GM19455 (cell line): Measurements from ENCODE around the gene MEIKIN.
"Not testable (repeated sequence)": the region's sequence is repeated elsewhere in the genome, so short reads cannot be mapped to it uniquely, and the experiment has no call there.

Source experiments
- ATAC-seq: cut with Tn5 transposase; IDR thresholded peaks from one replicate; pipeline ENCODE4 v1.9.1; 2021; ENCODE audit not compliant: unreplicated experiment

MEIKIN gene

DNA sequence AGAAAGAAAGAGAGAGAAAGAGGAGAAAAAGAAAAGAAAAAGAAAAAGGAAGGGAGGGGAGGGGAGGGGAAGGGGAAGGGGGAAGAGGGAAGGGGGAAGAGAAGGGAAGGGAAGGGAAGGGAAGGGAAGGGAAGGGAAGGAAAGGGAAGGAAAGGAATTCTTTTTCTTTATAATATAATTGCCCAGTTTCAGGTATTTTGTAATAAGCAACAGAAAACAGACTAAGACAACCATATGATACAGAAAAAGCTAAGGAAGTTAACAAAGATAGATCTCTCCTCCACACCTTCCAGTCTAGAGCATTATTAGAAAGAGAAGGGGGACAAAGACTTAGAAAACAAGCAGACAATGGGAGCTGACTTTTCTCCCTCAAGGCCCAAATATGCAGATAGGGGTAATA is 31.0 kb downstream of the MEIKIN start:
- no peak for ATAC-seq

DNA sequence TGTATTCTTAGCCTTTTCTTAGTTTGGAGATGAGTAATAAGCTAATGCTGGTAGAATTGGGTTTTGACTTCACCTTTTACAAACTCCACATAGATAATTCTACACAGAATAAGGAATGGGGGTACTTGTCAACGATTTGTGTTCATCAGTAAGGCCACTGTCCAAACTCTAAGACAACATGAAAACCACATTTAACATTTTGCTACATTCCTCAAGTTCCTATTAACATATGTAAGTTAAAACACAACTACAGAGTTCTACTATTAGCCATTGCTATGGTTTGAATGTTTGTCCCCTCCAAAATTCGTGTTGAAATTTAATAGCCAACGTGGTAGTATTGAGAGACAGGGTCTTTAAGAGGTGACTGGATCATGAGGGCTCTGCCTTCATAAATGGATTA is 31.9 kb downstream of the MEIKIN start:
- ATAC-seq = no peak

DNA sequence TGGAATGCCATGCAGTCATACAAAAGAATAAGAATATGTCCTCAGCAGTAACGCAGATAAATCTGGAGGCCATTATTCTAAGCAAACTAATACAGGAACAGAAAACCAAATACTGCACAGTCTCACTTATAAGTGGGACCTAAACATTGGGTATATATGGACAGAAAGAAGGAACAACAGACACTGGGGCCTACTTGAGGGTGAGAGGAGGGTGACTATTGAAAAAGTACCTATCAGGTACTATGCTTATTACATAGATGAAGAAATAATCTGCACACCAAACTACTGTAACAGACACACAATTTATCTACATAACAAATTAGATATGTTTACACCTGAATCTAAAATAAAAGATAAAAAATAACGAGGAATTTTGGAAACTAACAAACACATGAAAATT is 38.8 kb downstream of the MEIKIN start:
- ATAC-seq = no peak

DNA sequence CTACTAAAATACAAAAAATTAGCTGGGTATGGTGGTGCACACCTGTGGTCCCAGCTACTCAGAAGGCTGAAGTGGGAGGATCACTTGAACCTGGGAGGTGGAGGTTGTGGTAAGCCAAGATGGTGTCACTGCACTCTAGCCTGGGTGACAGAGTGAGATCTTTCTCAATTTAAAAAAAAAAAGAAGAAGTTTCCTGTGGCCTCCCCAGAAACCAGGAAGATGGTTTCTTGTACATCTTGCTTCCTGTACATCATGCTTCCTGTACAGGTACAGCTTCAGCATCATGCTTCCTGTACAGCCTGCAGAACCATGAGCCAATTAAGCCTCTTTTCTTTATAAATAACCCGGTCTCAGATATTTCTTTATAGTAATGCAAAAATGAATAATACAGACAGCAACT is 43.2 kb downstream of the MEIKIN start:
- ATAC-seq = not testable (repeated sequence)

DNA sequence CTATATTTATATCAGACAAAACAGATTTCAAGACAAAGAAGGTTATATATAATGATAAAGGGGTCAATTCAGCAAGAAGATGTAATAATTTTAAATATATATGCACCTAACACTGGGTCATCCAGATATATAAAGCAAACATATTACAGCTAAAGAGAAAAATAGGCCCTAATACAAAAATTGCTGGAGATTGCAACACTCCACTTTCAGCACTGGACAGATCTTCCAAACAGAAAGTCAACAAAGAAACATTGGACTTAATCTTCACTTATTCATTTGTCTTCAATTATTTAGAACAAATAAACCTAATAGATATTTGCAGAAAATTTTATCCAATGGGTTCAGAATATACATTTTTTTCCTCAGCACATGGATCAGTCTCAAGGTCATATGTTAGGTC is 45.8 kb downstream of the MEIKIN start:
- no peak for ATAC-seq

DNA sequence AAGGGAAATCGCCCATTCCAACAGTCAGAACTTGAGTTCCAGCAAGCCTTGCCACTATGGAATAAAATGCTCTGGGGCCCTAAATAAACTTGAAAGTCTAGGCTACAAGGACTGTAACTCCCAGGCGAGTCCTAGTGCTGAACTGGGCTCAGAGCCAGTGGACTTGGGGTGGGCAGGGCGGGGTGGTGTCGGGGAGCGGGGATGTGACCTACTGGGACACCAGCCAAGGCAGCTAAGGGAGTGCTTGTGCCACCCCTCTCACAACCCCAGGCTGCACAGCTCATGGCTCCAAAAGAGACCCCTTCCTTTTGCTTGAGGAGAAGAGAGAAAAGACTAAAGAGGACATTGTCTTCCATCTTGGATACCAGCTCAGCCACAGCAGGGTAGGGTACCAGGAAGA is 61.5 kb downstream of the MEIKIN start:
- no peak for ATAC-seq

DNA sequence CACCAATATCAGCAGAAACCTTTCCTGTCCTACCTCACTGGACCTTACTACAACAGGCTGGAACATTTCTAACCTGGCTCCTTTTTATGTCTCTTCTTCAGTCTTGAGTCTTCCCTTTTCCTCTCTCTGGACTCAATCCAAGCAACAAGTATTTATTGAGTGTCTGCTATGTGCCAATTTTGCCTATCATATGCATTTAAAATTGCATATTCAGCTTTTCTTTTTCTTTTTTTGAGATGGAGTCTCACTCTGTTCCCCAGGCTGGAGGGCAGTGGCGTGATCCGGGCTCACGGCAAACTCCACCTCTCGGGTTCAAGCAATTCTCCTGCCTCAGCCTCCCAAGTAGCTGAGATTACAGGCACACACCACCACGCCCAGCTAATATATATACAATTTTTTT is 65.8 kb downstream of the MEIKIN start:
- no peak for ATAC-seq

DNA sequence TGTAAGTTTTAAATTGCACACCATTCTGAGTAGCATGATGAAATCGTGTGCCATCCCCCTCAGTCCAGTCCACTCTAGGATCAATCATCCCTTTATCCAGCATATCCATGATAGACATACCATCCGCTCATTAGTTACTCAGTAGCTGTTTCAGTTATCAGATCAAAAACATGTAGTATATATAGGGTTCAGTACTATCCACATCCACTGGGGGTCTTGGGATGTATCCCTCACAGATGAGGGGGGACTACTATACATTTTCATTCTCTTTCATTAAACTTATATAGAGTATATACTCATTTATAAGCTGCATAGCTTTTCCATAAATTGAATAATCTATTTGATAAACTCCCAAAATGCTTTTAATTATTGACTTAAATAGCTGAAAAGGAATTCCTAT is 67.6 kb downstream of the MEIKIN start:
- ATAC-seq = no peak

DNA sequence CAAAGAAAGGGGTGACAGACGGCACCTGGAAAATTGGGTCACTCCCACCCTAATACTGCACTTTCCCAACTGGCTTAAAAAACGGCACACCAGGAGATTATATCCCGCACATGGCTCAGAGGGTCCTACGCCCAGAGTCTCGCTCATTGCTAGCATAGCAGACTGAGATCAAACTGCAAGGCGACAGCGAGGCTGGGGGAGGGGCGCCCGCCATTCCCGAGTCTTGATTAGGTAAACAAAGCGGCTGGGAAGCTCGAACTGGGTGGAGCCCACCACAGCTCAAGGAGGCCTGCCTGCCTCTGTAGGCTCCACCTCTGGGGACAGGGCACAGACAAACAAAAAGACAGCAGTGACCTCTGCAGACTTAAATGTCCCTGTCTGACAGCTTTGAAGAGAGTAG is 74.2 kb downstream of the MEIKIN start:
- ATAC-seq = not testable (repeated sequence)

DNA sequence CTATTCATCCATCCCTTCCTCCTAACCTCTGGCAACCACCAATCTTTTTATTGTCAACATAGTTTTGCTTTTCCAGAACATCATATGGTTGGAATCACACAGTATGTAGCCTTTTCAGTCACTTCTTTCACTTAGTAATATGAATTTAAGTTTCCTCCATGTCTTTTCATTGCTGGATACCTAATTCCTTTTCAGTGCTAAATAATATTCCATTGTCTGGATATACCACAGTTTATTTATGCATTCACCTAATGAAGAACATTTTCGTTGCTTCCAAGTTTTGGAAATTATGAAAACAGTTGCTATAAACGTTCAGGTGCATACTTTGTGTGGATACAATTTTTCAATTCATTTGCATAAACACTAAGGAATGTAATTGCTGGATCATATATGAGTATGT is 77.9 kb downstream of the MEIKIN start:
- ATAC-seq = no peak

DNA sequence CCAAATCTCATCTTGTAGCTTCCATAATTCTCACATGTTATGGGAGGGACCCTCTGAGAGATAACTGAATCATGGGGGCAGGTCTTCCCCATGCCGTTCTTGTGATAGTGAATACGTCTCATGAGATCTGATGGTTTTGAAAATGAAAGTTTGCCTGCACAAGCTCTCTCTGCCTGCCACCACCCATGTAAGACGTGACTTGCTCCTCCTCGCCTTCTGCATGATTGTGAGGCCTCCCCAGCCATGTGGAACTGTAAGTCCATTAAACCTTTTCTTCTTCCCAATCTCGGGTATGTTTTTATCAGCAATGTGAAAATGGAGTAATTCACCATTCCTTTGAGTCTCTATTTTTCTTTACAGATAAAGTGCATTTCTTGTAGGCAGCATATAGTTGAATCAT is 81.8 kb downstream of the MEIKIN start:
- ATAC-seq = no peak

DNA sequence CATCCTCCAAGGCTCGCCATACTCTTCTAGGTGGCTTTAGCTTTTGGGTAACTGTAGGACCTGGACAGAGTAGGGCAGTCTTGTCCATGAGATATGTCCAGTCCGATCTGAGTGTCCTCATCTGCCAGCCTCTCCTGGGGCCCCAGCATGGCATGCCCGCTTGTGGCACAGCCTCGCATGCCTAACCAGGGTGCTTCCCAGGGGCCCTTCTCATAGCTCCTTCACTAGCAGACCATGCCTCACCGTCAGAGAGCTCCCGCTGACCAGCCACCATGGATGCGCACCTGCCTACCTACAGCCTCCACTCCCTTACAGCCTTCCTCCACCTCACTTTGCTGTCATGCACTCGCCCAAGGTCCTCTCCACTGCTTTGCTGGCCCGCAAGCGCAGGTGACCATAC is 88.1 kb downstream of the MEIKIN start:
- ATAC-seq = no peak

DNA sequence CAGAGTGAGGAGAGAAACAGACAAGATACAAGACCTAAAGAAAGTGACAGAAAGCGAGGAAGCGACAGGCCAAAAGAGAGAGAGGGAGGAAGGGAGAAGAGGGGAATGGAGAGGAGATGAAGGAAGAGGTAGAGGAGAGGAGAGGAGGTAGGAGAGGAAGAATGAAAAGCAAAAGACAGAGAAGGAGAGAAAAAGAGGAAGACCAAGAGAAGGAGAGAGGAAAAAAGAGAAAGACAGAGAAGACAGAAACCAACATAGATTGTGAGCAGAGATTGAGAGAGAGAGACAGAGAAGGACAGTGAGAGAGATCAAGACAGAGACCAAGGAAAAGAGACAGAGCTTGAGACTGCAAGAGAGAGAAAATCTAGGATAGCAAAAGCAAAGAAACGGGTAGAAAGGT is 90.0 kb downstream of the MEIKIN start:
- ATAC-seq = no peak

DNA sequence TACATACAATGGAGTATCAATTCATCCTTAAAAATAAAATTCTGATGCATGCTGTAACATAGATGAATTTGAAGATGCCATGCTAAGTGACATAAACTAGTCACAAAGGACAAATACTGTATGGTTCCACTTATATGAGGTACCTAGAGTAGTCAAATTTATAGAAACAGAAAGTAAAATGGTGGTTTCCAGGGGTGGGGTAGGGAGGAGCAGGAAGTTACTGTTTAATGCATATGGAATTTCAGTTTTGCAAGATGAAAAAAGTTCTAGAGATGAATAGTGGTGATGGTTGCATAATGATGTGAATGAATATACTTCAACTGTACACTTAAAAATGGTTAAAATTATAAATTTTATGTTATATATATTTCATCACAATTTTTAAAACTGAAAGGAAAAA is 91.3 kb downstream of the MEIKIN start:
- no peak for ATAC-seq

DNA sequence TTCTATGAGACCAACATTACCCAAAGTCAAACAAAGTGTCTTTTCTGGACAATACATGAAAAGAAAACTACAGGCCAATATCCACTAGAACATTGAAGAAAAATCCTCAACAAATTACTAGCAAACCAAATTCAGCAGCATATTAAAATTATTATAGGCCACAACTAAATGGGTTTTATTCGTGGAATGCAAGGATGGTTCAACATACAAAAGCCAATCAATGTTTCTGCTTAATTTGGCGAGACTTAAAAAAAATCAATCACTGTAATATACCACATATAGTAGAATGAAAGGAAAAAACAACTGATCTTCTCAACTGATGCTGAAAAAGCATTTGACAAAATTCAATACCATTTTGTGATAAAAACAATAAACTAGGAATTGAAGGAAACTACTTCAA is 96.8 kb downstream of the MEIKIN start:
- ATAC-seq = no peak

DNA sequence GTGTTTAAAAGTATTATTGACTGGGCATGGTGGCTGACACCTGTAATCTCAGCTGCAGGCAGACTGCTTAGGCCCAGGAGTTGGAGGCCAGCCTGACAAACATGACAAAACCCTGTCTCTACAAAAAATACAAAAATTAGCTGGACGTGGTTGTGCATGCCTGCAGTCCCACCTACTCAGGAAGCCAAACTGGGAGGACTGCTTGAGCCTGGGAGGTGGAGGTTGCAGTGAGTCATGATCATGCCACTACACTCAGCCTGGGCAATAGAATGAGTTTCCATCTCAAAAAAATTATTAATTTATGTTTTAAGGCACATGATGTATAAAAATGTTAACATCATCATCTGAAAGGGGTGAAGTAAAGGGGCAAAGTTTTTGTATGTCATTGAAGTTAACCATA is 98.9 kb downstream of the MEIKIN start:
- no peak for ATAC-seq

DNA sequence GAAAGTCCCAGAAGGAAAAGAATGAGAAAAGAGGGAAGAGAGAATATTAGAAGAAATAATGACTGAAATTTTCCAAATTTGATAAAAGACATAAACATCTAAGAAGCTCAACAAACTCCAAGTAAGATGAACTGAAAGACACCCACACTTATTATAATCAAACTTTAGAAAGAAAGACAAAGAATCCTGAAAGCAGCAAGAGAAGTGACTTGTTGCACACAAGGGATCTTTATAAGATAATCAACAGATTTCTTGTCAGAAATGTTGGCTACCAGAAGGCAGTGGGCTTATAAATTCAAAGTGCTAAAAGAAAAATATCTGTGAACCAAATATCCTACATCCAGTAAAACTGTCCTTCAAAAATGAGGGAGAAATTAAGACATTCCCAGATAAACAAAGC is 99.6 kb downstream of the MEIKIN start:
- no peak for ATAC-seq

DNA sequence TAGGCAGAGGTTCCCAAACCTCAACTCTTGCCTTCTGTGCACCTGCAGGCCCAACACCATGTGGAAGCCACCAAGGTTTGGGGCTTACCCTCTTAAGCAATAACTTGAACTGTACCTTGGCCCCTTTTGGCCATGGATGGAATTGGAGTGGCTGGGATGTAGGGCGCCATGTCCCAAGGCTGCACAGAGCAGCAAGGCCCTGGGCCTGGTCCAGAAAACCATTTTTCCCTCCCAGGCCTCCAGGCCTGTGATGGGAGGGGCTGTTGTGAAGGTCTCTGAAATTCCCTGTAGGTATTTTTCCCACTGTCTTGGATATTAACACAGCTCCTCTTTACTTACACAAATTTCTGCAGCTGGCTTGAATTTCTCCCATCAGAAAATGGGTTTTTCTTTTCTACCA is 102.5 kb downstream of the MEIKIN start:
- not testable (repeated sequence) for ATAC-seq

DNA sequence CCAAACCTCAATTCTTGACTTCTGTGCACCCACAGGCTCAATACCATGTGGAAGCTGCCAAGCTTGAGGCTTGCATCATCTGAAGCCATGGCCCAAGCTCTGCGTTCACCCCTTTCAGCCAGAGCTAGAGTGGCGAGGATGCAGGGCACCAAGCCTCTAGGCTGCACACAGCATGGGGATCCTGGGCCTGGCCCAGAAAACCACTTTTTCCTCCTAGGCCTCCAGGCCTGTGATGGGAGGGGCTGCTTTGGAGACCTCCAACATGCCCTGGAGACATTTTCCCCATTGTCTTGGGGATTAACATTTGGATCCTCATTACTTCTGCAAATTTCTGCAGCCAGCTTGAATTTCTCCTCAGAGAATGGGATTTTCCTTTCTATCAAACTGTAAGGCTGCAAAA is 112.8 kb downstream of the MEIKIN start:
- ATAC-seq = not testable (repeated sequence)

DNA sequence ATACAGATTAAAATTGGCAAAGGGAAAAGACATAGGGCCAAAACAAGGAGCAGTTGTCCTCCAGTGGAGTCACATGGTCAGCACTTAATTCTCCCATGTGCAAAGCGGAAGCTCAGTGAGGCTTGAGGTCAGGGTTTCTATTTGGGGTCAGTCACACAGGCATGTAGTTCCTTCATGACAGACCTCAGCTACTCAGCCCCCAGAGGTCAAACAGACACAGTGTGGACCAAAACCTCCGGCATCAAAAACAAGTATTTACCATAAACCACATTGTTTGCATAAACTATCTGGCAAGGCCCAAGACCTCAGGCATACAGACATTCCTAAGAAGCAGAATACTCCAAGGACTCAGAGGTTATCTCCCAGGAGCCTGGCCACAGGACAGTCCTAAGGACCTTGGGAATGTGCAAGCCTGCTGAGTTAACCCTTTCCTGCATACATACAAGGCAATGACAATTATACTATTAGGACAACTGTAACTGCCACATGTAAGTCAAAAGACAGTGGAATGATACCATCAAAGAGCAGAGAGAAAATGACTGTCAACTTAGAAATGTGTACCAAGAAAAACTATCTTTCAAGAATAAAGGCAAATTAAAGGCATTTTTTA is 120.0 kb downstream of the MEIKIN start:
- ATAC-seq = no peak

DNA sequence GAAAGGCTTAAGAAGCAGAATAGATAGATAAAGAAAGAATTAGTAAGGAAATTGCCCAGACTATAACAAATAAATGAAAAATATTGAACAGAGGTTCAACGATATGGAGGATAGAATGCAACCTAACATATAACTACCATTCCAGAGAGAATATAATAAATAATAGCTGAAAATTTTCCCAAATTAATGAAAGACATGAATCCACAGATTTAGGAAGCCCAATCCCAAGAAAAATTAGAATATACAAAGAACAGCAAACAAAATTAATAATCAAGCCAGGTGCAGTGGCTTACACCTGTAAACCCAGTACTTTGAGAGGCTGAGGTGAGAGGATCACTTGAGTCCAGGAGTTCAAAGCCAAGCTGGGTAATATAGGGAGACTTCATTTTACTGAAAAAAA is 120.8 kb downstream of the MEIKIN start:
- ATAC-seq = no peak

DNA sequence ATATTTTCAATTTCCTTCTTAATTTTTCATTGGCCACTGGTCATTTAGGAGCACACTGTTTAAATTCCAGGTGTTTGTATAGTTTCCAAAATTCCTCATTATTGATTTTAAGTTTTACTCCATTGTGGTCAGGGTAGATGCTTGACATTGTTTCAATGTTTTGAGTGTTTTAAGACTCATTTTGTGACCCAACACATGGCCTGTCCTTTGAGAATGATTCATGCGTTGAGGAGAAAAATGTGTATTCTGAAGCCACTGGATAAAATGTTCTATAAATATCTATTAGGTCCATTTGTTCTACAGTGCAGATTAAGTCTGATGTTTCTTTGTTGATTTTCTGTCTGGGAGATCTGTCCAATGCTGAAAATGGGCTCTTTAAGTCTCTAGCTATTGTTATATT is 124.2 kb downstream of the MEIKIN start:
- ATAC-seq = no peak

DNA sequence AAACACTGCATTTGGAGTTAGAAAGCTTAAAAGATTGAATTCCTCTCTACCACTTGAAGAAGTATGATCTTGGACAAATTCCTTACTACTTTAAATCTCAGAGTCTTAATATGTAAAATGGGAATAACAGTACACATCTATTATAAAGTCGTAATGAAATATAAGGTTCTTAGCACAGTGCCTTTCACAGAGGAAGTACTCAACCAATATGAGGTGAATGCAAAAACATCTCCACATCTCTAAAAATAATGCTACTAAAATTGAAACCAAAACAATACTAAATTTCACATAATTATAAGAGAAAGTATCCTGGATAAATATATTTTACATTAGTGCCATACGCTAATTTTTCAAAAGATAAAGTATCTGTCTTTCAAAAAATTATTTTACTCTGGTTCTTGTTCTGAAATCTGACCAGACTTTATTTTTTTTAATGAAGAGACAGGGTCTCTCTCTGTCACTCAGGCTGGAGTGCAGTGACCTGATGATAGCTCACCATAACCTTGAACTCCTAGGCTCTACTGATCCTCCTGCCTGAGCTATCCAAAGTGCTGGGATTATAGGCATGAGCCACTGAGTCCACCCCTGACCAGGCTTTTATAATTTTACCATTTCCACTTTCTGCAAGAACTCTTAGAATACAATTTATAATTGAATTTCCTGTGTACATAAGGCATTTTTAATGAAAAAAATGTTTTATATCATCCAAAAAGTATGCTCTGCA is 127.3 kb downstream of the MEIKIN start:
- ATAC-seq = no peak
